ENCODE measurements around the gene AK3. TPM values are rescaled to one million over a fixed set of nuclear protein-coding genes. Genes with fewer than 3 reads are reported as not detected.

The AK3 gene
- total RNA-seq, 1 experiment from 2014 or later = 88.8 TPM

- no peak for DNase-seq (ENCODE audit: low read depth)
Observed at GRCh38 chr9:4709380-4709779, 31.6 kb downstream of the AK3 start.

DNA sequence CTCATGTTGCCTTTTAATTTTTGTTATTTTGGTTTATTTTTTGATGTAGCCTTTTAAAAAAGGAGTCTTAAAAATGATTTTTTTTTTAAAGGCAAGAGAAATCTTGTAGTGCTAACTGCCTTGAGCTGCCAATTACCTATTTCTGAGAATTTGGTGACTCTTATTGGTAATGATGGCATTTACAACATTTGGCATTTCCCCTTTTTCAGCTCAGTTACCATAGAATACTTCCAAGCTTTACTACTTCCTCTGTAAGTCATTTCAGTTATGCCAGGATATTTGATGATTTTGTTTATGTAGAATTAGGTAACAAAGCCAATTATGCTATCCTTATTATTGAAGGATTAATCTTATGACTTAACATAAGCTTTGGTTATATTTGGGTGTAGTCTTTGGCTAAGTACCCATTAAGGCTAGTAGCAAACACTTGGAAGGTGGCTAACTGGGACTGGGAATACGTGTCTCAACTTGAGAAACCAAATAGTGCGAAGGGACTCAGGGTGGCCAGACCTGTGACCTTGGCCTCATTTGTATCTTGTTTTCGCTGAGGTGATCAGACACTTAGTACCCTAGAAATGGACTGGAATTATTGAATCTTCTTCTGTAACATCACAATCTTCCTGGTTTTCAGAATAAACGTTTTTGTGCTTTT, 33.9 kb downstream of the AK3 start:
- no peak for DNase-seq (ENCODE audit: low read depth)

GRCh38 chr9:4706021-4706420, 35.0 kb downstream of the AK3 start:
- no peak for DNase-seq (ENCODE audit: low read depth)

DNA sequence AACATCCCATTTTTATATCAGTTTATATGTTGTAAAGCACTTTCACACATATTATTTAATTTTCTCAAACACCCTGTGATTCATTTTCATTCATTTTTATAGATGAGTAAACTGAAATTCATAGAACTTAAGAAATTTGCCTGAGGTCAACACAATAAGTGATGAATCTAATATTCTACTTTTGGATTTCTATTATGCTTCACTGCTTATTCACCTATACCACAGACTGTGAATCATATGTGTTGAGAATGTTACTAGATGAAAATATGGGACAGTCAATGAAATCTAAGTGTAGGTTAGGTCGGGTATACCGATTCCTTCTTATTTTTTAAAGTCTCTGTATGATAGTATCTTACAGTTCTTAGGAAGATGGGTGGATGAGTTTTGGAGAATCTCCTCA, 36.9 kb downstream of the AK3 start:
- no peak for DNase-seq (ENCODE audit: low read depth)

- no peak for DNase-seq (ENCODE audit: low read depth)
Observed at GRCh38 chr9:4701526-4701925, 39.5 kb downstream of the AK3 start.

DNA sequence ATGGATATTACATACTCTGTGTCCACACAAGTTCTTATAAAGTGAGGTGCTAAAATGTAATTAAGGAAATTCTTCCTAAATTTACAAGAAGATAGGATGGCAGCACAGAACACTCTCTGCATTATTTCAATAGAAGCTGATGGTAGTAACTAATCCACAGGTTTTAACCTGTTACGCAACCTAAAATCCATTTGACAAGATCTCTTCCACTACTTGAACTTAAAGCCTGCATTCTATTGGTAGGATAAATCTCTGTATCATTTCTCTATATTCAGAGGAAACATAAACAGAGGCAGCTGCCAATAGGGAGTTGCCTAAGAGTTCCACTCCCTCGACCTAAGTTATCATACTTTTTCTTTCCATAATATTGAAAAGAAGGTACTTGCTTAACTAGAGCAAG, 40.1 kb downstream of the AK3 start:
- DNase-seq (ENCODE audit: low read depth) = no peak

DNA sequence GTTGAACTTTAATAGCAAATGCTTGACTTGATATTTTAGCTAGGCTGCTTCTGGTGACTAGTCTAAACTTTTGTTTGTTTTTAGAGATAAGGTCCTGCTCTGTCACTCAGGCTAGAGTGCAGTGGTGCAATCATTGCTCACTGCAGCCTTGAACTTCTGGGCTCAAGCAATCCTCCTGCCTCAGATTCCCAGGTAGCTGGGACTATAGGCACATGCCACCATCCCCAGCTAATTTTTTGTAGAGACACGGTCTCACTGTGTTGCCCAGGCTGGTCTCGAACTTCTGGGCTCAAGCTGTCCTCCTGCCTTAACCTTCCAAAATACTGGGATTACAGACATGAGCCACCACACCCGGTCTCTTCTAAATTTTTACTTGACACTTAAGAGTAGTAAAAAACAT, 40.9 kb downstream of the AK3 start:
- DNase-seq (ENCODE audit: low read depth) = no peak

DNA sequence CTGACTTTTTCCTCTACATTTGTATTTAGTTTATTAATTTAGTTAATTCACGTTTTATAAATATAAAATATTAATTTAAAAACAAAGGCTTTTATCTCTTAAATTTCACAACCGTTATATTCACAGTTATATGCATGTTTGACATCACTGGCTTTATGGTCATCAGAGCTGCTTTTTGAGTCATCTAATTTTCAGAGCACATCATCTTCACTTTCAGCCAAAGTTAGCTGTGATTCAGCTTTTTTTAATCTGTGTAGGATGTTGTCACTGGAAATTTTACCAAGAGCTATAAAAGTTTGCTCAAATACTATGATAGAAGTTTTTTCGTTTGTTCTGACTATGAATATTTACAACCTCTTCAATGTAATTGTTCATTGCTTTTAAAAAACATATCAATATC, 49.2 kb downstream of the AK3 start:
- no peak for DNase-seq (ENCODE audit: low read depth)

GRCh38 chr9:4690144-4690543, 50.9 kb downstream of the AK3 start:
- no peak for DNase-seq (ENCODE audit: low read depth)

GRCh38 chr9:4689687-4690104, 51.3 kb downstream of the AK3 start:
- no peak for DNase-seq (ENCODE audit: low read depth)

GRCh38 chr9:4689021-4689420, 52.0 kb downstream of the AK3 start:
- DNase-seq (ENCODE audit: low read depth) = no peak

- DNase-seq (ENCODE audit: low read depth) = no peak
Observed at GRCh38 chr9:4686584-4686983, 54.4 kb downstream of the AK3 start.

DNA sequence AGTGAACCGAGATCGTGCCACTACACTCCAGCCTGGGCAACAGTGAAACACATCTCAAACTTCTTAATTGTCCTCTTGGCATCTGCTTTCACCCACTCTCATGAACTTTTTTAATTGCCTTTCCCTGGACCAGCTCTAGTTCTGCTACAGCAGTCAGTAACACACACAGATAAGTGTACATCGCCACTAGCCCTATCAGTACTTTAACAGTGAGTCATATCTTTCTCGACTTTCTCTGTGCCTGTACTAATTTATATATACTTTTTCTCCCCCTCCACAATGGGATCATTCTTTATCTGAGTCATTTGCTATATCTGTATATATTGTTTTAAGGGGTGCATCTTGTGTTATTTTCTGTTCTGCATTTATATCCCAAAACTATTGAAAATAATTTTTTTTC, 54.9 kb downstream of the AK3 start:
- DNase-seq (ENCODE audit: low read depth) = no peak

- DNase-seq (ENCODE audit: low read depth) = no peak
Observed at GRCh38 chr9:4684820-4685219, 56.2 kb downstream of the AK3 start.

DNA sequence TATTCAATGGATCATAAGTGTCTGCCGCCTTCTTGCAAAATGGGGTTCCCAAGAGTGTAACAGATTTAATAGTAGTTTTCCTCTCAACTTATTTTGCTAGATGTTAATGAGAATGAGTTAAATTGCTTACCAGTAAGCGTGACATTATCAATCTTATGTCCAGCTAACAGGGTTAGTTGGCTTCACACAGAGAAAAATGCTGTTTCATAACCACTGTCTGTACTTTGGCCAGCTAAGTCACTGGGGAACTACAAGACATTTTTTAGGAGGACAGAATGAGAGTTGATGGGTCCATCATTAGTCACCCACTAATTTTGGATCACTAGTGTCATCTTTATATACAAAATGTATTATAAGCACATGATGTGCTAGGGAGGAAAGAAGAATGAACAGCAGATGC, 60.3 kb downstream of the AK3 start:
- DNase-seq (ENCODE audit: low read depth) = no peak

DNA sequence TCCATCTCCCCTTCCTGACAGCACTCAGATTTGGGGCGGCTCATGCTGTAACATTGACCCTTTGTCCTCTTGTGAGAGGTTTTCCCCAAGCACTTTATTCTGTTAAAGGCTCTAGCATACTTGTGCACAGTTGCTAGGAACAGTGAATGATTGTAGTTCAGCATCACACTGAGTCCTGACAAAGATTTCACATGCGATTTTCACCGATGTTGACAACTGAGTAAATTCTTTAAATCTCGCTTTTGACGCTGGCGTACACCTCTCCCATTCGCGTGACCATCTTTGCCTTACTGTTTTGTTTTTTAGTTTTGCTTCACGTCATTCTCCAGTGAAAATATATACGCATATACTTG, 60.9 kb downstream of the AK3 start:
- no peak for DNase-seq (ENCODE audit: low read depth)

- DNase-seq (ENCODE audit: low read depth) = peak; percentile 97
Observed at GRCh38 chr9:4679268-4680172, 61.5 kb downstream of the AK3 start, which contains the start of gene CDC37L1. TSS of gene CDC37L1 (plus strand) at chr9:4679569. CDS start at chr9:4679768, 199 bp downstream.

DNA sequence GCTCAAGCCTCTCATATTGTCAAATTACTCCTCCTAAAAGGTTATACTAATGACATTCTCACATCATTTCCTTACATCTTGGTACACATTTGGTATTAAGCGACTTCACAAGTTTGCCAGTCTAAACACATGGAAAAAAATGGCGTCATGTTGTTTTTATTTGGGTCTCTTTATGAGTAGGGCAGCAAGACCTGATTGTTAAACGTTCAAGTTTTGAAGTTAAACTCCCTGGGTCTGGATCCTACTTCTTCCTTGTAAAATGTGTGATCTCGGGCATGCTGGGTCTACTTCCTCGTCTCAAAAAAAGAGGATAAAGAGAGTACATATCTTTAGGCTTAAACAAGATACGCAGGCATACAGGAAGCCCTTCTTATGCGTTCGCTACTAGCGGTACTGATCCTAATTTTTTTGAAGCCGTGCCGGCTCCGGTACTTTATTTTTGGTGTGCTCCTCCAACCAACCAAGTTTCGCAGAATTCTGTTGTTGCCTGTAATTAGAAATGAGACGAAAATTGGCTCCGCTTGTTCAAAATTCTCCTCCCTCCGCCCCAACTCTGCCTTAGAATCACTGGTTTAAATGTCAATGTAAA, 62.2 kb downstream of the AK3 start:
- peak; percentile 52 for DNase-seq (ENCODE audit: low read depth)

- no peak for DNase-seq (ENCODE audit: low read depth)
Observed at GRCh38 chr9:4677392-4677791, 63.6 kb downstream of the AK3 start.

GRCh38 chr9:4674783-4675182, 66.2 kb downstream of the AK3 start:
- peak; percentile 39 for DNase-seq (ENCODE audit: low read depth)

GRCh38 chr9:4671737-4672136, 69.3 kb downstream of the AK3 start:
- no peak for DNase-seq (ENCODE audit: low read depth)

DNA sequence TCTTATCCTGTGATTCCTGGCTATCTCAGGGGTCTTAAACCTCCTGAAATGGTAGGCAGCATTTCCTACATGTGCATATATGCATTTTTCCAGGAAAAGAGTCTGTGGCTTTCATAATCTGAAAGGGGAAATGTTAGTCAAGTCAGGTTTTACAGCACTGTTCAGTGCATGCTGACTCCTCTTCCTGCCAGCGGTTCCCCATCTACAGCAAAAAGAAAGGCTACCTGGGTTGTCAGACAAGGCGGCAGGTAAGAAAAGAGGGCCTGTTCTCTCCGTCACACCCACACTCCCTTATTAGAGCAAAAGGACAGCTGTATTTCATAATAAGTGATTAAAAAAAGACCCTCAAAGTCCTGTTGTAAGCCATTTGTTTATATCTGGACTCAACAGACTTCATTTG, 70.4 kb downstream of the AK3 start:
- no peak for DNase-seq (ENCODE audit: low read depth)

DNA sequence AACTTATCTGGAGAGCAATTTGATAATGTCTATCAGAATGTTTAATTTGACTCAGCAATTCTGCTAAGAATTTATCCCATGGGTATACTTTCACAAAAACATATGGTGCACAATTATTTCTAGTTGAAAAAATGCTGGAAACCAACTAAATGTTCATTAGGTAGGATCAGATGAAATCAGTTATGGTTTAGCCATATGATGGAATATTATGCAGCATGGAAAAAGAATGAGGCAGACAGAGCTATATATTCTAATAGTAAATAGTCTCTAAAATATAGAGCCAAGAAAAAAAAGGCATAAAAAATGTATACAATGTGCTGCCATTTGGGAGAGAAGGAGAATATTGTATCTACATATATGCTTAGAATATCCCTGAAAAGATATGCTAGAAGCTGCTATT, 71.1 kb downstream of the AK3 start:
- DNase-seq (ENCODE audit: low read depth) = no peak
